CD14-positive monocyte (primary cell): ENCODE results near the gene DTYMK. TPM values are rescaled to one million over a fixed set of nuclear protein-coding genes. Genes with fewer than 3 reads are reported as not detected.

Experiments
- DNase-seq, 3 donors: peaks; one replicate each; pipeline ENCODE4 v3.0.0-alpha.2; 2011 to 2022
- H2AFZ ChIP-seq: 2 replicates; pipeline ENCODE4 v1.6.0; 2012; ENCODE audit warnings: mild to moderate bottlenecking, low read depth, low read length, inconsistent platforms; ENCODE audit not compliant: insufficient read depth, poor library complexity, severe bottlenecking
- H3K27ac ChIP-seq, 2 donors: 1 replicate in 1 of 2; 2 replicates in 1 of 2; pipeline ENCODE4 v1.5.1; 2012 to 2013; ENCODE audit warnings: low read length in 2 of 2, control low read depth in 1 of 2, inconsistent platforms in 1 of 2, low read depth in 1 of 2, mild to moderate bottlenecking in 1 of 2
- H3K27me3 ChIP-seq, 2 donors: one replicate each; pipeline versions ENCODE4 v1.6.0 to v1.6.1; 2011 to 2013; ENCODE audit warnings: low read length in 2 of 2; ENCODE audit not compliant: control insufficient read depth in 2 of 2, insufficient read depth in 2 of 2
- H3K36me3 ChIP-seq, 2 donors: replicated peaks in 1 of 2; 1 replicate in 1 of 2; 2 replicates in 1 of 2; pipeline versions ENCODE4 v1.5.1 to v1.6.1; 2012 to 2013; ENCODE audit warnings: low read length in 2 of 2, control low read depth in 1 of 2, inconsistent platforms in 1 of 2, mild to moderate bottlenecking in 1 of 2; ENCODE audit not compliant: insufficient read depth in 2 of 2, control insufficient read depth in 1 of 2
- H3K4me1 ChIP-seq, 2 donors: 1 replicate in 1 of 2; 2 replicates in 1 of 2; pipeline versions ENCODE4 v1.5.1 to v1.6.1; 2012 to 2013; ENCODE audit warnings: low read length in 2 of 2, control low read depth in 1 of 2, inconsistent platforms in 1 of 2, mild to moderate bottlenecking in 1 of 2, moderate library complexity in 1 of 2; ENCODE audit not compliant: insufficient read depth in 2 of 2, control insufficient read depth in 1 of 2
- H3K4me2 ChIP-seq: replicated peaks from 2 replicates; pipeline ENCODE3; 2012; ENCODE audit warnings: low read length, moderate library complexity, mild to moderate bottlenecking; ENCODE audit not compliant: poor library complexity, severe bottlenecking; ENCODE audit errors: extremely low read depth
- H3K4me3 ChIP-seq, 3 experiments: fragments of 200-600 bp in 1 of 3; sonication (generic) in 1 of 3; replicated peaks in 1 of 3; 1 replicate in 2 of 3; 2 replicates in 1 of 3; pipeline ENCODE4 v1.5.1; 2011 to 2013; ENCODE audit warnings: low read length in 3 of 3, mild to moderate bottlenecking in 3 of 3, control low read depth in 2 of 3, low read depth in 2 of 3, inconsistent platforms in 1 of 3, moderate library complexity in 1 of 3
- H3K79me2 ChIP-seq: 2 replicates; pipeline ENCODE4 v1.6.0; 2012; ENCODE audit warnings: mild to moderate bottlenecking, control low read depth, inconsistent platforms, low read length, moderate library complexity; ENCODE audit not compliant: insufficient read depth
- H3K9ac ChIP-seq: 2 replicates; pipeline ENCODE4 v1.6.0; 2017; ENCODE audit warnings: low read length, mild to moderate bottlenecking; ENCODE audit not compliant: insufficient read depth, poor library complexity, severe bottlenecking
- H3K9me3 ChIP-seq, 2 donors: replicated peaks in 1 of 2; 1 replicate in 1 of 2; 2 replicates in 1 of 2; pipeline versions ENCODE4 v1.5.1 to v1.6.1; 2012 to 2013; ENCODE audit warnings: low read length in 2 of 2, control low read depth in 1 of 2; ENCODE audit not compliant: control insufficient read depth in 1 of 2, insufficient read depth in 1 of 2
- H4K20me1 ChIP-seq: 2 replicates; pipeline ENCODE4 v1.6.0; 2012; ENCODE audit warnings: mild to moderate bottlenecking, low read length, control low read depth, moderate library complexity; ENCODE audit not compliant: insufficient read depth
- H3K27ac Mint-ChIP-seq, 7 donors: one replicate each; pipeline ENCODE4 v1.8.0; 2020; ENCODE audit warnings: mild to moderate bottlenecking in 7 of 7, mixed read lengths in 7 of 7, moderate library complexity in 6 of 7, inconsistent platforms in 2 of 7
- H3K27me3 Mint-ChIP-seq, 3 donors: one replicate each; pipeline ENCODE4 v1.8.0; 2021 to 2022; ENCODE audit warnings: low read depth in 3 of 3, mild to moderate bottlenecking in 3 of 3, mixed read lengths in 3 of 3, moderate library complexity in 3 of 3, inconsistent platforms in 1 of 3
- H3K36me3 Mint-ChIP-seq, 2 donors: one replicate each; pipeline ENCODE4 v1.8.0; 2020; ENCODE audit warnings: mixed read lengths in 2 of 2, inconsistent platforms in 1 of 2, mild to moderate bottlenecking in 1 of 2
- H3K4me1 Mint-ChIP-seq: one replicate; pipeline ENCODE4 v1.8.0; 2020; ENCODE audit warnings: mild to moderate bottlenecking, mixed read lengths
- H3K4me3 Mint-ChIP-seq, 2 donors: one replicate each; pipeline ENCODE4 v1.8.0; 2020; ENCODE audit warnings: mild to moderate bottlenecking in 2 of 2, mixed read lengths in 2 of 2, moderate library complexity in 1 of 2
- H3K9me3 Mint-ChIP-seq, 7 donors: one replicate each; pipeline ENCODE4 v1.8.0; 2020 to 2022; ENCODE audit warnings: mixed read lengths in 7 of 7, mild to moderate bottlenecking in 6 of 7, moderate library complexity in 6 of 7, inconsistent platforms in 2 of 7
- CTCF ChIP-seq: fragments of 200-600 bp; IDR thresholded peaks from one replicate; pipeline ENCODE4 v1.8.0; 2022; ENCODE audit warnings: antibody characterized with exemption, mild to moderate bottlenecking
- WGBS: methylation state at CpG from one replicate; pipeline ENCODE4 v1.1.5; 2013; ENCODE audit warnings: missing lambda C conversion rate; ENCODE audit not compliant: insufficient coverage; 5-methylcytosine and 5-hydroxymethylcytosine counted together
- intact Hi-C, 2 donors: fragments of 100-400 bp; cut with micrococcal nuclease; formaldehyde crosslinking; loops; one replicate each; pipeline versions ENCODE4 v1.15.0 to v1.15.1; 2023
- polyA plus RNA-seq, 3 donors: library from polyadenylated mRNA; depleted of rRNA in 1 of 3; unstranded in 2 of 3; stranded (reverse) in 1 of 3; fragments of 300-500 nt in 2 of 3; fragments of >200 nt in 1 of 3; fragmentation: Illumina TruSeq in 2 of 3; gene quantifications; 1 replicate in 2 of 3; 2 replicates in 1 of 3; pipeline ENCODE4 v1.2.3, GENCODE V29; 2012 to 2021

The DTYMK gene
- polyA plus RNA-seq, 3 donors, result 13.0 to 23.5 (median 18.7) TPM

- Histone ChIP-seq H3K27ac (no peak overlapping the region), H3K36me3 (peaks cover 54 to 90% of the 10 kb centered on the region in 2 donors), H3K27me3 (no peaks in the 10 kb centered on the region), H3K4me3 (no peak overlapping the region), H3K4me2 (no peak overlapping the region), H3K79me2 (no peaks in the 10 kb centered on the region), H3K9me3 (no peaks in the 10 kb centered on the region), H3K4me1 (no peaks in the 10 kb centered on the region), H4K20me1 (no peaks in the 10 kb centered on the region), H2AFZ (no peak overlapping the region), H3K9ac (no peak overlapping the region)
- Mint-ChIP-seq H3K4me1 (no peaks in the 10 kb centered on the region), H3K4me3 (no peak overlapping the region), H3K27me3 (peaks cover 0 to 2% (median 0%) of the 10 kb centered on the region in 3 donors), H3K9me3 (no peaks in the 10 kb centered on the region), H3K27ac (peak overlapping the region in 2 of 7 donors; percentile 44 to 81), H3K36me3 (peaks cover 58 to 86% of the 10 kb centered on the region in 2 donors)
- no peak for DNase-seq
- intact Hi-C loops, result no loop called here
- WGBS, result 90% methylated on average over 17 of the region's 17 CpGs
- TF ChIP-seq CTCF, result no peak
Measured at GRCh38 chr2:241676665-241677064, 9.9 kb downstream of the DTYMK start.

DNA sequence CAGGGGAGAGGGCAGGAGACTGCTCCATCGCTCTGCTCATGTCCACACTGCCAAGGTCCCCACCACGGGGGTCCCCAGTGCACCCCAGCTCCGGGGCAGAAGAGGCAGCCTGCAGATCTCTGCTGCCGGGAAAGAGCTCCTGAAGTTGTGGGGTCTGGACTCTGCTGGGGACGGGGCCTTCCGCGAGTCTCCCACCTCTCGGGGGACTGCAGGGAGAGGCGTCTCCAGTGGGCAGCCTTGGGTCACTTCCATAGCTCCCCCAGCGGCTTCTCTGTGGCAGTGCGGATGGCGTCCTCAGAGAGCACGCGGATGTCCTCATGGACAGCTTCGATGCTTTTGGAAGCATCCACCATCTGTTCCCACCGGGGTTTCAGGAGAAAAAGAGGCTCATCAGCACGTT is 10.7 kb downstream of the DTYMK start:
- H3K79me2 ChIP-seq, result no peaks in the 10 kb centered on the region
- no peak overlapping the region for H2AFZ ChIP-seq
- no peak for DNase-seq
- intact Hi-C loops, result no loop called here
- Mint-ChIP-seq H3K36me3 (peaks cover 59 to 86% of the 10 kb centered on the region in 2 donors), H3K4me1 (no peaks in the 10 kb centered on the region), H3K27me3 (peaks cover 0 to 2% (median 0%) of the 10 kb centered on the region in 3 donors), H3K9me3 (no peaks in the 10 kb centered on the region), H3K4me3 (no peak overlapping the region), H3K27ac (no peak overlapping the region)
- H3K9me3 ChIP-seq, result no peaks in the 10 kb centered on the region
- no peak overlapping the region for H3K27ac ChIP-seq
- no peak overlapping the region for H3K4me2 ChIP-seq
- H3K4me1 ChIP-seq, result no peaks in the 10 kb centered on the region
- H3K4me3 ChIP-seq, result no peak overlapping the region
- peaks cover 57 to 90% of the 10 kb centered on the region in 2 donors for H3K36me3 ChIP-seq
- 93% methylated on average over 17 of the region's 17 CpGs for WGBS
- H3K9ac ChIP-seq, result no peak overlapping the region
- H3K27me3 ChIP-seq, result no peaks in the 10 kb centered on the region
- TF ChIP-seq CTCF, result no peak
- H4K20me1 ChIP-seq, result no peaks in the 10 kb centered on the region
